GM12864 (cell line): Measurements from ENCODE around the gene MYO18A.

Experiments
- DNase-seq: peaks from one replicate; pipeline ENCODE4 v3.0.0-alpha.2; 2011; ENCODE audit warnings: low read depth
- H3K4me3 ChIP-seq: 2 replicates; pipeline ENCODE4 v1.5.1; 2011; ENCODE audit warnings: mild to moderate bottlenecking, low read depth, low read length, control low read depth
- TF ChIP-seq, protein P1 (sequence below): IDR thresholded peaks from 2 replicates; pipeline ENCODE4 v1.5.1; 2011; ENCODE audit warnings: low read depth, mild to moderate bottlenecking, moderate library complexity, low read length, control low read depth, inconsistent platforms; ENCODE audit errors: missing control alignments

The MYO18A gene

DNA sequence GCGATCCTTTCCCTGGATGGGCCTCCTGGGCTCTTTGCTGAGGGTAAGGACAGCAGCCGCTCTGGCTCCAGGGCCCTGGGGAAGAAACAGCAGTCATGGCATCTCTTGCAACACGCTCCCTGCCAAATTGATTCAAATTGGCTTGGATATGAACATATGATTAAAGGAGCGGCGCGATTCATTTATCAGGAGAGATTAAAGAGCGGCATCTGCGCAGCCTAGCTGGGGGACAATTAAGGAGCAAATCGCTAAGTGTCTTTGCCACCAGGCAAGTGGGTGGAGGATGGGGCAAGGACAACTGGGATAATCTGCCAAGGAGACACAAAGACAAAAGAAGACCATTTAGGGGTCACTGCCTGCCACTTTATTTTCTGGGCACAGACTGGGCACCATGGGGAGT lies 109.4 kb downstream of the MYO18A start:
- TF ChIP-seq, protein P1, sequence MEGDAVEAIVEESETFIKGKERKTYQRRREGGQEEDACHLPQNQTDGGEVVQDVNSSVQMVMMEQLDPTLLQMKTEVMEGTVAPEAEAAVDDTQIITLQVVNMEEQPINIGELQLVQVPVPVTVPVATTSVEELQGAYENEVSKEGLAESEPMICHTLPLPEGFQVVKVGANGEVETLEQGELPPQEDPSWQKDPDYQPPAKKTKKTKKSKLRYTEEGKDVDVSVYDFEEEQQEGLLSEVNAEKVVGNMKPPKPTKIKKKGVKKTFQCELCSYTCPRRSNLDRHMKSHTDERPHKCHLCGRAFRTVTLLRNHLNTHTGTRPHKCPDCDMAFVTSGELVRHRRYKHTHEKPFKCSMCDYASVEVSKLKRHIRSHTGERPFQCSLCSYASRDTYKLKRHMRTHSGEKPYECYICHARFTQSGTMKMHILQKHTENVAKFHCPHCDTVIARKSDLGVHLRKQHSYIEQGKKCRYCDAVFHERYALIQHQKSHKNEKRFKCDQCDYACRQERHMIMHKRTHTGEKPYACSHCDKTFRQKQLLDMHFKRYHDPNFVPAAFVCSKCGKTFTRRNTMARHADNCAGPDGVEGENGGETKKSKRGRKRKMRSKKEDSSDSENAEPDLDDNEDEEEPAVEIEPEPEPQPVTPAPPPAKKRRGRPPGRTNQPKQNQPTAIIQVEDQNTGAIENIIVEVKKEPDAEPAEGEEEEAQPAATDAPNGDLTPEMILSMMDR: no peak
- H3K4me3 ChIP-seq: no peak overlapping the region
- no peak for DNase-seq

DNA sequence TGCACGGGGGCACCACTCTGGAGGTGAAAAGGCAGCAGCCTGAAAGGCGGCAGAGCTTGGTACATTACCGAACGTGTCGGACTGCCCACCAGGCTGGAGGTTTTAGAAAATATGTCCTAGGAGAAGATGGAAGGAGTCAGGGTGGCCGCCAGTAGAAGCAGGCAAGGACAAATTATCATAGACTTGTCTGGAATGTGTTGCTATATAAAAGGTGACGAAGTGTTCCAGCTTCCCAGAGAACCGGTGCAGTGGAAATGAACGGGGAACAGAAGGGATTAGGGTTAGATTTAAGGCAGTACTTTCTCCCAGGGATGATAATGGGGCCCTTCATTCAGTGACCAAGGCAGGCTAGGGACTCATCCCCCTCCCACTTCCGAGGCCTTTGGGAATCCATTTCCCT lies 109.9 kb downstream of the MYO18A start:
- DNase-seq: no peak
- TF ChIP-seq, protein P1: no peak

DNA sequence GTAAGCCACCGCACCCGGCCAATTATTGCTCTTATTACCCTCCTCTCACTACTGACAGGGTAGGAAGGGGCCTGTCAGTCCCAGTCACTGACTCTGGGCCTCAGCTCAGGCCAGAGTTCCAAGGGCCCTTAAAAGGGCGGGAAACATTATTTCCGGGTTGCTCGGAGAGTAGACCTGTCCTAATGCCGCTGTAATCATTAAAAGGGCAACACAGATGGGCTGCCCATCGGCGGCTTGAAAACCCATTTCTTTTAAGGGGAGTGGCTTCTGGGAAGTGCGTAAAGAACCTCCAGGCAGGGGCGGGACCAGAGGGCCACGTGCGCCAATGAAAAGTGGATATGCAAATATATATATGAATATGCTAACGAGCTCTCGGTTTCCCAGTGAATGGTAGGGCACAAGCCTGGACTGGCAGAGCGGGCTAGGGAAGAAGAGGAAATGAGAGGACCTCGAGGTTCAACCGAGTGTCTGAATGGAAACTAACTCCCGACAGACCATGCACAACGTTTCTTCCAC lies 110.6 kb downstream of the MYO18A start:
- DNase-seq: no peak
- no peak overlapping the region for H3K4me3 ChIP-seq

More for the DNA sequence above, 109.9 kb downstream of the MYO18A start:
- H3K4me3 ChIP-seq: no peak overlapping the region

DNA sequence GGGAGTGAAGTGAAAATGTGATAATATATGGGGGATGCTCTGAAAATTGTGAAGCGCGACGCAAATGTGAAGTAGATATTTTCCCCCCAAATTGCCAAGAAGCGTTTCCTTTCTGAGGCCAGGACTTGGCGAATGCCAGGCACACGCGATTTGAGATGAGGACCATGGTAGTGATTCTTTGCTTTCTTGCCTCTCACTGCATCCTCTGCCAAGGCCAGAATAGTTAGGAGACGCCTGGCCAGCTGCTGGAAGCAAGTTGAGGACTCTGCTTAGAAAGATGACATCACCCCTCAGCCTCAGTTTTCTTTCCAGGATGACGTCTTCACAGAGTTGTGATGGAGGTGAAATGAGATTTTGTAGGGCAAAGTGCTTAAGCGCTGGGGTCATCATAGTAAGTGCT lies 111.4 kb downstream of the MYO18A start:
- DNase-seq: no peak
- TF ChIP-seq, protein P1: no peak

More for the DNA sequence above, 110.6 kb downstream of the MYO18A start:
- TF ChIP-seq, protein P1: no peak

DNA sequence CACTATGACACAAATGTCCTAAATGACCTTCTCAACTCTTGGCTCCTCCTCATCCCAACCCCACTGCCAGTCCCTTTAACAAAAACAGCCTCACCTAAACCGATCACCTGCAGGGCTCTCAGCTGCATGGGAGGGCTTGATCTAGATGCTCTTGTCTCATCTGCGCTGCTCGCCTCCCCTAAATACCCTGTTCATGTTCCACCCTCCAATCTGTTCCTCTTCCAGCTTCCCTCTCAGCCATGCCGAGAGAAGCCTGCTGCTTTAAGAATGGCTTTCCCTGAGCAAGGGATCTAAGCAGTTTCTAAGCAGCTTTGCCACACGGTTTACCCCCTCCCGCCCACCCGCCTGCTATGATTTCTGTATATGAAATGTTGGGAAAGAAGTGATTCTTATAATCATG lies 113.6 kb downstream of the MYO18A start:
- no peak for DNase-seq
- H3K4me3 ChIP-seq: no peak overlapping the region
- TF ChIP-seq, protein P1: no peak

More for the DNA sequence above, 111.4 kb downstream of the MYO18A start:
- H3K4me3 ChIP-seq: no peak overlapping the region

DNA sequence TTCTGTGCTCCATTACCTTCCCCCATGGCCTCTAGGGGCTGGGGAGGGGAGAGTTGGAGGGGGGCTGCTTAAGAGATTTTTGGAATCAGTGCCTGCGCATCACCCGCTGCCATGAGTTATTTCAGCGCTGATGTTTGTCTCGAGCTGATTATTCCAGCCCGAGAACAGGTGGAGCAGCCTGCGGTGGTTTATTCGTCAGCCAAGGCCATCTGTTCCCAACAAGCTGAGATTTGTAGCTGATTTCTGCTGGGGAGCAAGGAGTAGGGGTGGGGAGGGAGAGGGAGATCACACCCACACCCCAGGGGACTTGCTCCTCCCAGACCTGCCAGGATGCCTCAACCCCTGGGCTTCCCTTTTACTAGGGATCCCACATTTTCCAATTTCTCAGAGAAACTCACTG lies 114.2 kb downstream of the MYO18A start:
- DNase-seq: no peak
- TF ChIP-seq, protein P1: no peak
- H3K4me3 ChIP-seq: no peak overlapping the region

DNA sequence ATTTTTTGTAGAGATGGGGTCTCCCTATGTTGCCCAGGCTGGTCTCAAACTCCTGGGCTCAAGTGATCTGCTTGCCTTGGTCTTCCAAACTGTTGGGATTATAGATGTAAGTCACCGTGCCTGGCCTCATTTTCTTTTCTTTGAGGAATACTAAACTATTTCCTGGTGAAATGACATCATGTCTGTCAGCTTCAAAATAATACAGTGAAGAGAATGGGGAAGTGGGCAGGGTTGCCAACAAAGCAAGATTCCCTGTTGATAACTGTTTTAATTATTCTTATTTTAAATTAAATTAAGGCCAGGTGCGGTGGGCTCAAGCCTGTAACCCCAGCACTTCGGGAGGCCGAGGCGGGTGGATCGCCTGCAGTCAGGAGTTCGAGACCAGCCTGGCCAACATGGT lies 116.2 kb downstream of the MYO18A start:
- TF ChIP-seq, protein P1: no peak
- no peak for DNase-seq

More for the DNA sequence above, 116.2 kb downstream of the MYO18A start:
- no peak overlapping the region for H3K4me3 ChIP-seq
